ENCODE measurements around the gene SCNN1A.
A peak's percentile ranks its signal among the peaks of the same experiment; 100 is the strongest.

Gene SCNN1A

GRCh38 chr12:6386038-6386437, 10.7 kb upstream of the SCNN1A start:
- H3K4me3 ChIP-seq (ENCODE audit: control insufficient read depth, low read depth, low read length) = no peak overlapping the region
- no peak for DNase-seq (ENCODE audit: low read depth)
- TF ChIP-seq CTCF (conservative IDR thresholded peaks at IDR 0.05; ENCODE audit: control insufficient read depth, insufficient read depth, low read depth, low read length) = no peak

- no peak for TF ChIP-seq CTCF (conservative IDR thresholded peaks at IDR 0.05; ENCODE audit: control insufficient read depth, insufficient read depth, low read depth, low read length)
- H3K4me3 ChIP-seq (ENCODE audit: control insufficient read depth, low read depth, low read length) = peak overlapping the region; percentile 79
- peak; percentile 19 for DNase-seq (ENCODE audit: low read depth)
Observed at GRCh38 chr12:6384499-6385436, 9.4 kb upstream of the SCNN1A start.

GRCh38 chr12:6383572-6384498, 8.5 kb upstream of the SCNN1A start, which contains the start of gene LTBR:
TSS of gene LTBR (plus strand) at chr12:6384162. CDS start at chr12:6384359, 197 bp downstream.
- peak within 1 kb of the TSS; percentile 79 for H3K4me3 ChIP-seq (ENCODE audit: control insufficient read depth, low read depth, low read length)
- TF ChIP-seq CTCF (conservative IDR thresholded peaks at IDR 0.05; ENCODE audit: control insufficient read depth, insufficient read depth, low read depth, low read length) = no peak
- peak; percentile 89 for DNase-seq (ENCODE audit: low read depth)

- no peak for DNase-seq (ENCODE audit: low read depth)
- no peak overlapping the region for H3K4me3 ChIP-seq (ENCODE audit: control insufficient read depth, low read depth, low read length)
- no peak for TF ChIP-seq CTCF (conservative IDR thresholded peaks at IDR 0.05; ENCODE audit: control insufficient read depth, insufficient read depth, low read depth, low read length)
Observed at GRCh38 chr12:6382982-6383381, 7.6 kb upstream of the SCNN1A start.

- no peak for TF ChIP-seq CTCF (conservative IDR thresholded peaks at IDR 0.05; ENCODE audit: control insufficient read depth, insufficient read depth, low read depth, low read length)
- DNase-seq (ENCODE audit: low read depth) = no peak
- H3K4me3 ChIP-seq (ENCODE audit: control insufficient read depth, low read depth, low read length) = no peak overlapping the region
Observed at GRCh38 chr12:6382371-6382770, 7.0 kb upstream of the SCNN1A start.
